Measurements from ENCODE around the gene SLC8A1.

Gene SLC8A1

GRCh38 chr2:40285391-40285790 lies 166.5 kb downstream of the SLC8A1 start:
- Histone ChIP-seq H3K79me2 (ENCODE audit: insufficient read depth, low read length) (no peaks in the 10 kb centered on the region), H3K27me3 (ENCODE audit: insufficient read depth, low read length, poor library complexity, severe bottlenecking) (no peaks in the 10 kb centered on the region), H2AFZ (ENCODE audit: low read length) (no peak overlapping the region), H3K36me3 (ENCODE audit: insufficient read depth, low read length) (no peaks in the 10 kb centered on the region), H3K4me3 (ENCODE audit: low read length, poor library complexity, severe bottlenecking) (no peak overlapping the region), H3F3A (ENCODE audit: low read depth) (no peaks in the 10 kb centered on the region), H3K9me3 (ENCODE audit: insufficient read depth, low read depth, low read length) (no peaks in the 10 kb centered on the region), H4K20me1 (ENCODE audit: insufficient read depth, low read length, poor library complexity, severe bottlenecking) (no peaks in the 10 kb centered on the region), H3K4me2 (ENCODE audit: low read depth, low read length, poor library complexity, severe bottlenecking) (no peak overlapping the region), H3K9me2 (replicated peaks; ENCODE audit: low read depth, low read length) (no peaks in the 10 kb centered on the region), H3K4me1 (ENCODE audit: insufficient read depth, low read length, poor library complexity, severe bottlenecking) (no peaks in the 10 kb centered on the region), H3K9ac (ENCODE audit: low read depth, low read length, poor library complexity, severe bottlenecking) (no peak overlapping the region)
- TF ChIP-seq CTCF (conservative IDR thresholded peaks at IDR 0.05; ENCODE audit: low read length) (no peak), EZH2phosphoT487 (IDR thresholded peaks at IDR 0.05; ENCODE audit: borderline replicate concordance) (no peak)

- Histone ChIP-seq H3K4me2 (ENCODE audit: low read depth, low read length, poor library complexity, severe bottlenecking) (no peak overlapping the region), H2AFZ (ENCODE audit: low read length) (no peak overlapping the region)
Measured at GRCh38 chr2:40284797-40285196, 167.1 kb downstream of the SLC8A1 start.

GRCh38 chr2:40283111-40283909 lies 168.6 kb downstream of the SLC8A1 start:
- H3K79me2 ChIP-seq (ENCODE audit: insufficient read depth, low read length) = no peaks in the 10 kb centered on the region
- no peaks in the 10 kb centered on the region for H3K27me3 ChIP-seq (ENCODE audit: insufficient read depth, low read length, poor library complexity, severe bottlenecking)
- H2AFZ ChIP-seq (ENCODE audit: low read length) = no peak overlapping the region
- TF ChIP-seq EZH2phosphoT487 (IDR thresholded peaks at IDR 0.05; ENCODE audit: borderline replicate concordance) (no peak), CTCF (conservative IDR thresholded peaks at IDR 0.05; ENCODE audit: low read length) (no peak)
- H3K9me3 ChIP-seq (ENCODE audit: insufficient read depth, low read depth, low read length) = no peaks in the 10 kb centered on the region
- no peaks in the 10 kb centered on the region for H3K9me2 ChIP-seq (replicated peaks; ENCODE audit: low read depth, low read length)
- no peak overlapping the region for H3K4me3 ChIP-seq (ENCODE audit: low read length, poor library complexity, severe bottlenecking)
- no peak overlapping the region for H3K9ac ChIP-seq (ENCODE audit: low read depth, low read length, poor library complexity, severe bottlenecking)
- H4K20me1 ChIP-seq (ENCODE audit: insufficient read depth, low read length, poor library complexity, severe bottlenecking) = no peaks in the 10 kb centered on the region
- H3K36me3 ChIP-seq (ENCODE audit: insufficient read depth, low read length) = no peaks in the 10 kb centered on the region
- H3K4me1 ChIP-seq (ENCODE audit: insufficient read depth, low read length, poor library complexity, severe bottlenecking) = no peaks in the 10 kb centered on the region
- H3F3A ChIP-seq (ENCODE audit: low read depth) = no peaks in the 10 kb centered on the region
- no peak overlapping the region for H3K4me2 ChIP-seq (ENCODE audit: low read depth, low read length, poor library complexity, severe bottlenecking)

More at GRCh38 chr2:40284797-40285196, 167.1 kb downstream of the SLC8A1 start:
- no peaks in the 10 kb centered on the region for H3K79me2 ChIP-seq (ENCODE audit: insufficient read depth, low read length)
- no peaks in the 10 kb centered on the region for H3K9me3 ChIP-seq (ENCODE audit: insufficient read depth, low read depth, low read length)
- H4K20me1 ChIP-seq (ENCODE audit: insufficient read depth, low read length, poor library complexity, severe bottlenecking) = no peaks in the 10 kb centered on the region
- H3K27me3 ChIP-seq (ENCODE audit: insufficient read depth, low read length, poor library complexity, severe bottlenecking) = no peaks in the 10 kb centered on the region
- no peak overlapping the region for H3K9ac ChIP-seq (ENCODE audit: low read depth, low read length, poor library complexity, severe bottlenecking)
- H3K9me2 ChIP-seq (replicated peaks; ENCODE audit: low read depth, low read length) = no peaks in the 10 kb centered on the region
- no peaks in the 10 kb centered on the region for H3K4me1 ChIP-seq (ENCODE audit: insufficient read depth, low read length, poor library complexity, severe bottlenecking)
- H3K36me3 ChIP-seq (ENCODE audit: insufficient read depth, low read length) = no peaks in the 10 kb centered on the region
- TF ChIP-seq CTCF (conservative IDR thresholded peaks at IDR 0.05; ENCODE audit: low read length) (0 out of 2 replicates have a peak, but pooled peaks have one; percentile 9), EZH2phosphoT487 (IDR thresholded peaks at IDR 0.05; ENCODE audit: borderline replicate concordance) (no peak)
- no peaks in the 10 kb centered on the region for H3F3A ChIP-seq (ENCODE audit: low read depth)
- H3K4me3 ChIP-seq (ENCODE audit: low read length, poor library complexity, severe bottlenecking) = no peak overlapping the region
